AML-193 (cell line): ENCODE results near the gene KCNG2.
"Not testable (repeated sequence)": the region's sequence is repeated elsewhere in the genome, so short reads cannot be mapped to it uniquely, and the experiment has no call there.

Experiments
- DNase-seq, 2 experiments: peaks; one replicate each; lab custom pipeline; 2025; lab: John Stamatoyannopoulos, UW

KCNG2 gene

DNA sequence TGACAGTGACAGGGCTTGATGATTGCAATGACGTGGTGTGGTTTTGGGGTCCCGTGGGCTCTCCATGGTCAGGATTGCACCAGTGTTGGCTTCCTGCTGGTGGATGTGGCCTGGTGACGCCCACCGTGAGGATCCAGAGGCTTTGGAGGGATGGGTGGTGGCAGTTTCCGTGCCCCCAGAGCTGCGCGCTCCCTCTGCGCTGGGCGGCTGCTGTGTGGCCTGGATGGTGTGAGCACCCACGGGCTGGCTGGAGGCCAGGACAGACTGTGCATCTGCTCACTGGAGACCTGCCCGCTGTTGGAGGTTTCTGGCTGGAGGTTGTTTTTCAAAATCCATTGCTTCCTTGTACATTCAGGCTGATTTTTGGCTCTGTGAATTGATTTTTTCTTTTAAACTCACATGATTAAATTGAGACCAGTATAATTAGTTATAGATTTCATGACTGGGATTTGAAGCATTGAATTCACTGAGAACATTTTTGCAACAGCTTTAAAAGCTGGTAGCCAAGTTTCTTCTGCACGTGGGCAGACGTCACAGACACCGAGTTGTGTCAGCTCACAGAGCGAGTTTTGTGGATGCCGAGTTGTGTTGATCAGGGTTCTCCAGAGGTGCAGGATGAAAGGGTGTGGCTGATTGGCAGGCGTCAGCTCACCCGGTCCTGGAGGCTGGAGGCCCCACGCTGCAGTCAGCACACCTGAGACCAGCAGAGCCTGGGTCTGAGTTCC, 72.7 kb downstream of the KCNG2 start:
- DNase-seq = no peak

DNA sequence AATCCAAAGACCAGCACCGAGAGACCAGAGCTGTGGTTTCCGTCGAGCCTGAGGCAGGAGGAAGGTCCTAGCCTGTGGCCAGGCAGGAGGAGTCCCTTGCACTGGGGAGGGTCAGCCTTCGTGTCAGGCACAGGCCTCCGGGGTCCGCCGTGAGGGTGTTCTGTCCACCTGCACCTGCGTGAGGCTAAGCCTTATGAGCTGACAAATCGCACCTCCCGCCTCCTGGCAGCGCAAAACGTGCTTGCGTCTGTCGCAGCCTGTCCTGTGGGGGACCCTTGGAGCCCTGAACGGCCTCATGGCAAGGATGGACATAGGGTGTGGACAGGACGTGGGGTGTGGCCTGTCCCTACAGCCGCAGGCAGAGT, 73.3 kb downstream of the KCNG2 start:
- DNase-seq = no peak

DNA sequence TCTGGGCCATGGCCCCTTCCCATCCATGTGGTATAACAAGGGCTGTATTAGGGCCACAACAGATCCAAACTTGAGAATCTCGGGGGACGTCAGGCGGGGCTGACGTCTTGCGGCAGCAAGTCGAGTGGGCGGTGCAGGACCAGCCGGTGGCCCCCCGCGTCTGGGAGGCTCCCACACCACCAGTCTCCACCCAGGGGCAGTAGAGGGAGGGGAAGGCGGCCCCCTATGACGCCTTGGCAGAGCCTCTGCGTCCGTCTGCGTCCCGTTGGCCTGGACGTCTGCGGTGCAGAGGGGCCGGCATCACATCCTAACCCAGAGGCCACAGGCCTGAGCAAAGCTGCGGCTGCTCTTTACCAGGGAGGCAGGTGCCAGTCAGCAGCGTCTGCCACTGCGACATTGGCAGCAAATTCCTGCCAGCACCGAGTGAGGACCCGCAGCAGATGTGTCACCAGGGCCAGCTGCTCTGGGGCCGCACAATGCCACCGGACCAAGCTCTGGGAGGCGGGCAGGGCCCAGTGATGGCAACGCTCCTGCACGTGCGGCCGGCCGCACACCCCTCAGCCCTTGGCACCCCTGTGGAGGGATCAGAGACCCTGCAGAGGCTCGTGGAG, 73.8 kb downstream of the KCNG2 start:
- DNase-seq = no peak

DNA sequence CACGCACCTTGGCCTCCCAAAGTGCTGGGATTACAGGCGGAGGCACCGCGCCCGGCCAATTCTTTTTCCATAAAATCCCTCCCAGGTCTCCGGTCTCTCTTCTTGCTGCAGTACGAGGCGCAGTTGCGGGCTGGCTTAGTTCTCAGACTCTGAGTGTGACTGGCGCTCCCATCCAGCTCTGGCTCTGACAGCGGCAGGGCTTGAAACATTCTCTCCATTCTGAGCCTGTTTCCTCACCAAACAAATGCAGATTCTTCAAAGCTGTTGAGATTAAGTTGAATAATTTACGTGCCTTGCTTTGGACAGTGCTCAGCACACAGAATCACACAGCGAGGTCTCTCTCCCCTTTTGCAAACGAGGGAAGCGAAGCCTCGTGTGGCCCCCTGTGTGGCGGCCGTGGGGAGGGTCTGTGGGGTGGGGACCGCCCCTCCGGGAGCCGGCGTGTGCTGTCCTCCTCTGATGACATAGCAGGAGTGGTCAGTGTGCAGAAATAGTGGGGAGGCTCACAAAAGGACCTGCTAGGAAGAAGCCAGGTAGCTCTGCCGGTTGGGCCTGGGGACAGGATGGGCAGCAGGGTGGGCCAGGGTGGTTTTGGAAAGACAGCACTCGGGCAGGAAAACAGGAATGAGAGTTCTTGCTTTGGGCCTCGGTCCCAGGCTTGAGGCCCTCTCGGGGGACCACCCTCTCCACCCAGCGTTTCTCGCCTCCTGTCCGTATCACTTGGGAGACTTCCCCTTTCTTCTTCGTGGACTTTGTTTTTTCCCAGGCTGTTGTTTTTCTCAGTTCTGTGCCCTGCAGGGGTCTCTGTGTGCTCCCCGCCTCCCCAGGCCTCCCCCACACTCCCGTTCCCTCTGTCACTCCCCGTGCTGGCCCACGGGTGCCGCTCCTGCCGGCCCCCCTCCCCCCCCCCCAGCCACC, 75.0 kb downstream of the KCNG2 start:
- DNase-seq = no peak

DNA sequence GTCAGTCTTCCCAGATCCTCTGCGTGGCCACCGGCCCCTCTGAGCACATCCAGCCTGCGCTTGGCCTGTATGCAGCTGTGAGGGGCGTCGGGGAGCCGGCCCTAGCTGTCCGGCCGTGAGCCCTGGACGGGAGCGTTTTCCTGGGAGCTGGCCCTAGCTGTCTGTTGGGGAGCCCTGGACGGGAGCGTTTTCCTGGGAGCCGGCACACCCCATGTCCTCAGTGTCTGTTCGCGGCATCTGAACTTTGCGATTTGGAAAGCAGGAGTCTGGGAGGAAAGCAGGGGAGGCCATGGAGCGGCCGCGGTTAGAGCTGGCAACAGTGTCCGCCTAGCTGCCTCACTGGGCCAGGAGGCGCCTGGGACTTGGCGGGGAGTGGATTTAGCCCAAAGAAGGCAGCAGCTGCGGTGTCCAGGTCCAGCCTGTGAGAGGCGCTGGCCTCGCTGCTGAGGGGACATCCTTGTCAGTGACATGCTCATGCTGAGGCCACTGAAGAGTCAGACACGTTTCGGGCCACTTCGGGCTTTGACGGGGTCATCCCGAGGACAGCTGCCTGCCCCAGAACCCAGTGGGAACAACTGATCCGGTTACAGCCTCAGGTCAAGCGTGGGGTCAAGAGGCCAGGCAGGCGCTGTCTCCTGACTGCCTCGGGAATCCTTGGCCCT, 75.8 kb downstream of the KCNG2 start:
- no peak for DNase-seq

DNA sequence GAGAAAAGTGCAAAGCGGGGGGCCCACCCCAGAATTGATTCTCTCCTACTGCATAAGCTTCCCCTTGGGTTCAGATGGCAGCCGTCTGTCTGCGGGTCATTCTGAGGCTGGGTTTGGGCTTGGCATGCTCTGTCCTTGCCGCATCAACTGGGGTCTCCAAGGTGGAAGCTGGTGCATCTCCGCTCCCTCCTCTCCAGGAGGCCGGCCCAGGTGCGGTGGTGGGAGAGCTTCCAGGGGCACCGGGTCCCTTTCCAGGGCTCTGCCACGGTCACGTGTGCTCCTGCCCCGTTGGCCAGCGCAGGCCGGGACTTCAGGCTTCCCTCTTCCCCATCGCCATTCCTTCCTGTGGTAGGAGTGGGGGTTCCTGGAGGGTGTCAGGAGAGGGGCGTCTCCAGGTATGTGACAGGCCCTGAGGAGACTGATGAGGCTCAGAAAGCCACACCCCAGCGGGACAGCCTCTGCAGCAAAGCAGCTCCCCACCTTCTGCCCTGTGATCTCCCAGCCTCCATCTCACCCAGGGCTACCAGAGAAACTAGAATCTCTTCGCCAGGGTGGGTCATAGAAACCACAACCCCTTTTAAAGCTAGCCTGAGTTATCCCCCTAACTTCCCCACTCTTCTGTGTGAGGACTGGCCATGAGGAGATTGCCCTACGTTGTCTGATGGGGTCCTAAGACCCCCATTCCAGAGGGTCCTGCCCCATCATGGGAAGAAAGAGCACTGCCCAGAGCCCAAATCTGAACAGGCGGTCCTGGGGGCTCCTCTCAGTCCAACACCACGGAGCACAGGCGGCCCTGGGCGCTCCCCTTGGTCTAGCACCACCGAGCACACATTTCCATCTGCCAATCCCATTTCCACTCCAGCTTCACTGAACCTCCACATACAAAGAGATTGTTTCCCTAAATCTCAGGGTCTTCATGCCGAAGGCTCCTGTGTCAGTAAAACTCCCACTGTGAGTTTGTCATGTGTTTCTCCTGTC, 77.1 kb downstream of the KCNG2 start:
- no peak for DNase-seq

DNA sequence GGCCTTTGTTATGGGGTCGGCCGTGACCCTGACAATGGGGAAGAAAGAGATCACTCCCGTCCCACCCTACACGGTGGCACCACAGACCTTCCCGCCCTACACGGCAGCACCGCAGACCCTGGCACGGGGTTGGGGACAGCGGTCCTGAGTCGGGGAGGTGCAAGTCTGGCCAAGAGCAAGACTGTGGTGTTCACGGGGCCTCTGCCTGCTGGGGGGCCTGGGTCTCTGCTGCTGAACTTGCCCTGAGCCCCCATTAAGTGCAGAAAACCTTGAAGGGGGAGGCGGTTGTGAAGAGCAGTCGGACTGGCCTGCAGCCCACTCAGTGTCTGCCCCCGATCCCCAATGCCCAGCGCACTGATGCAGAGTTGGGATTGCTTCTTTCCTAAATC, 77.8 kb downstream of the KCNG2 start:
- DNase-seq = no peak

DNA sequence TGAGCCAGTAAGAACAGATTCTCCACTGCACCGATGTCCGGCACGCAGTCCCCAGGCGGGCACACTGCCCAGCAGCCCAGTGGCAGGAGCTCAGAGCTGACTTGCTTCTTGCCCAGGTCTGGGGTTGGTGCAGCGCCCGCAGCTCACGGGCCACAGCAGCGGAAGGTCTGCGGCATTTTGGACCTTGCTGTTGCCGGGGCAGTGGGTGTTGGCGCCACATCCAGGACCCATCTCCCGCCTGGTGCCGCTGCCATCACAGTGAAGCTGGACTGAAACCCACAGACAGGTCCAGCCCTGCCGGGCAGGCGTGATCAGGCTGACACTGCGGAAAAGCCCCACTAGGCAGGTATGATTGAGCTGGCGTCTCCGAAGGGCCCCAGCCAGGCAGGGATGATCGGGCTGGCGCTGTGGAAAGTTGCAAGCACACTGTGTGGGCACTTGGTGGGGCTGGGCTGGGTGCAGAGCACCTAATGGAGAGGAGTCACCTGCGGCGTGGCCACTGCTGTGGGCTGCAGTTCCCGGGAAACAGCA, 78.3 kb downstream of the KCNG2 start:
- no peak for DNase-seq

DNA sequence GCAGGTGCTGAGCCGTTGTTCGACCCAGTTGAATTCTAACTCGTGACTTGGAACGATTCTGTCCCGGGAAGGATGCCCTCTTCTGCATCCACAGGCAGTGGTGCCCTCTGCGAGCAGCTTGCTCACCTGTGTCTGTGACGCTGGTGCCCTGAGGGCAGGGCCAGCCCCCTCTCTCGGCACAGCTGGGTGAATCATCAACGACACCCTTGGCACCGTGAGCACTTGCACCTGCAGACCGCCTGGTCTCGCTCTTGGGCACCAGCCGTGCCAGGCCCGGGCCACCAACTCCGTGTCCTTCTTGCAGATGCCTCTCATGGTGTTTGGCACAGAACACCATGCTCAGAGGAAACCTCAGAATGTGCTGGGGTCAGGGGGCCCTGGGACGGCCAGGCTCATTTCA, 78.8 kb downstream of the KCNG2 start:
- no peak for DNase-seq

DNA sequence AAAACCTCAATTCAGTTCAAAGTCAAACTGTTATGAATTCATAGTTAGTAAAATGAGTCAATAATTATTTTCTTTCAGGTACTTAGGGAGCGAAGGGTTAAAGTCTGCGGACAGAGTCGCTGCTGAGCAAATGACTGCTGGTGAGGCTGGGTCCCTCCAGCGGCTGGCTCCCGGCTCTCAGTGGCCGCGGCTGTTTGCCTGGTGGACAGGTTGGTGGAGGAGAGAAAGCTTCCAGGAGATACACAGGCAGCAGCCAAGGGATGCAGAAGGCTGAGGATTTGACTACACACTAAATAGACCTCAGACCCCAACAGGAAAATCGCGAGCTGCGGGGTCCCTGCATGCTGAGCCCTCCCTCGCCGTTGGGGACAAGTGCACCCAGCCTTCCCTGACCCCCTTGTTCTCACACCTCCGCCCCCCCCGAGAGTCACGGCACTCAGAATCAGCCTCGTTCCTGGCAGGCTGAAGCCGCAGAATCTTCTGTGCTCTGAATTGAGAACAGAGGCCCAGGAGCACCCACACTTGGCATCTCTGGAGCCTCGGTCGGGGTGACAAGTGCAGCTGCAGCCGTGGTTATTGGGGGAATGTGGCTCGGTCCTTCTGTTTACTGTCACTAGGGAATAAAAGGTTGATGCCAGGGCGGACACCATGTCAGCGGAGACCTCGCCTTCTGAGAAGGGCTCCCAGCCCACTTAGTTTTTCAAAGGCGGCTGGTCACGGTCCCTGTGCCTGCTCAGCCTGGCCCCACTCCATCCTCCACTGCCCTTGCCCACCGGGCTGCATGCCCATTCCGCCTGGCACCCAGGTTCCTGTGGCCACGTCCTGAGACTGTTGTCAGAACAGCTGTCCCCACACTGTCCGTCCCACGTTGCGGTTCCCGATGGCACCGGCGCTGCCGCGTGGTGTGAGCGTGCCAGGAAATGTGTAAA, 79.7 kb downstream of the KCNG2 start:
- DNase-seq = no peak

DNA sequence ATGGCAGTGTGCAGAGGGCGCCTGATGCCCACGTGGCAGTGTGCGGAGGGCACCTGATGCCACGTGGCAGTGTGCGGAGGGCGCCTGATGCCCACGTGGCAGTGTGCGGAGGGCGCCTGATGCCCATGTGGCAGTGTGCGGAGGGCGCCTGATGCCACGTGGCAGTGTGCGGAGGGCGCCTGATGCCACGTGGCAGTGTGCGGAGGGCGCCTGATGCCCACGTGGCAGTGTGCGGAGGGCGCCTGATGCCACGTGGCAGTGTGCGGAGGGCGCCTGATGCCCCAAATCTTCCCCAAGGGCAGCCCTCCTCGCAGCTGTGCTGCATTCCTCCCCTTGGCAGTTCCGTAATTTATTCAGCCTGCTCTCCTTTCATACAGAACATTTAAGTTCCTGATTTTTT, 80.5 kb downstream of the KCNG2 start:
- DNase-seq = not testable (repeated sequence)

DNA sequence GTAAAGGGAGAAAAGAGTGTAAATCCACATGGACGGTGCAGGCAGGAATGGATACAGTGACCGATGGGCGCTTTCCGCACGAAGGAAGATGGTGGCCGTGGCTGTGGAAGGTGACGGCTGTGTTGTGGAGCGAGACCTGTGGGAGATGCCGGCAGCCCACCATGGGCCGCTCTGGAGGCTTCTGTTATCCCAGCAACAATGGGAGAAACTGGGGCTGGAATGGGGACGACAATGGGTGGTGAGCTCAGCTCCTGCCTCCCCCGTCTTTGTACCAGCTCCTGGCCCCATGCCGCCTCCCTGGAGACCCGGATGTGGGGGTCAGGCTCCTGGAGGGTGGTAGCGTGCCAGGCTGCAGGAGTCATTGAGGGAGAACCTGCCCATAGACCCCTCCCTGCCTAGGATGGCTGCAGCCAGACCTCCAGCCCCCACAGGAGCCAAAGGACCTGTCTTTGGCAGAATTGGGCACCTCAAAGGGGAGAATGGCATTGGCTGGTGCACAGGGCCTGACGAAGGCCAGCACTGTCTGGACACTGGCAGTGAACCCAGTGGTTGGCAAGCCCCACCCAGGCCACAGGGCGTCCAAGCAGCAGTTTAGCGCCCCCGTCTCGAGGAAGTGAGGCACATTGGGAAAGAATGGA, 81.1 kb downstream of the KCNG2 start:
- DNase-seq = no peak

DNA sequence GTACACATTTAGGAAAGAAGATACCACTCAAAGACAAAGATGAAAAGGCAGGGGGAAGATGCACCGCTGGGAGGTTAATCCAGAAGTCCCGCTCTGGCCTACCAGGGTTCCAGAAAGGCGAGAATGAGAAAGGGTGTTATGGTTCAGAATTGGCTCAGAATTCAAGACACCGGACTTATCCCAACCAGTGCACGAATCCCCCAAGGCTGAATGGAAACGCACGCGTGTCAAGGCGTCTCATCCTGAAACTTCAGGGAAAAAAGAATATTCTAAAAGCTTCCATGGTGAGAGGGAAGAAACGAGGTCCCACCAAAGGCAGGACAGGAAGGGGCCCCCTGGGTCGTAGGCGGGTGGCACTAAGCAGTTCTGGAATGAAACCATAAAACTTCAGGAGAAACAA, 81.8 kb downstream of the KCNG2 start:
- no peak for DNase-seq

DNA sequence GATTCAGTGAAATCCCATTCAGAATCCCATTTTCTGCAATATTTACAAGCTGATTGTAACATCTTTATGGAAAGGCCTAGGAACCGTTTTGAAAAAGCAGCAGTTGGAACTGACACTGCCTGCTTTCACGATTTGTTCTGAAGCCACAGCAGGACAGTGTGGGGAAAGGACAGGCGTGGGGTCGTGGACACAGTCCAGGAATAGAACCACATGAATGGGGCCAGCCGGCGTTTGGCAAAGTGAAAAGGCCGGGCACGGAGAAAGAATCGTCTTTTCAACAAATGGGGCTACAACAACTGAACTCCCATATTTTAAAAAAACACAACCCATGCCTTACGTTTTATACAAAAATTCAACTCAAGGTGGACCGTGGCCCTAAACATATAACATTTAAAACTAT, 84.0 kb downstream of the KCNG2 start:
- DNase-seq = no peak

DNA sequence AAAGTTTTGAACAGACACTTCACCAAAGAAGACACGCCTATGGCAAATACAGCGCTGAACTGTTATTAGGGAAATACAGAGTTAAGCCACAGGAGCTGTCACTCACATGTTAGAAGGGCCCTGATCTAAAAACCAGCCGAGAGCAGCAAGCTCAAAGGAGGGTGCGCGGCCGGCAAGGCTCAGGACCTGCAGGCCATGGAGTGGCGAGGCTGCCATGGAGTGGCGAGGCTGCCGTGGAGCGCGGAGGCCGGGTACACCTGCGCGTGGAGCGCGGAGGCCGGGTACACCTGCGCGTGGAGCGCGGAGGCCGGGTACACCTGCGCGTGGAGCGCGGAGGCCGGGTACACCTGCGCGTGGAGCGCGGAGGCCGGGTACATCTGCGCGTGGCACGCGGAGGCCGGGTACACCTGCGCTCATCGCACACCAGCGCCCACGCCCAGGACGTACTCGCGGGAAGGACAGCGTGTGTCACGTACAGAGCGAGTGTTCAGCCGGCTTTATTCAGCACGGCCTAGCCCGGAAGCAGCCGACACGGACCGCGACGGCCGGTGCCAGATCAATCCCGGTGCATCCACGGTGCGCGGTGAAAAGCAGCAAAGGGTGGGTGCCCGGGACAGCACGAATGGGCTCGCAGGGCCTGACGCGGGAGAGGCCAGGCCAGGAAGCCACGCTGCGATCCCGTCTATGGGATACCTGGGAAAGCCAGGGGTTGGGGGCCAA, 84.9 kb downstream of the KCNG2 start:
- DNase-seq = no peak

DNA sequence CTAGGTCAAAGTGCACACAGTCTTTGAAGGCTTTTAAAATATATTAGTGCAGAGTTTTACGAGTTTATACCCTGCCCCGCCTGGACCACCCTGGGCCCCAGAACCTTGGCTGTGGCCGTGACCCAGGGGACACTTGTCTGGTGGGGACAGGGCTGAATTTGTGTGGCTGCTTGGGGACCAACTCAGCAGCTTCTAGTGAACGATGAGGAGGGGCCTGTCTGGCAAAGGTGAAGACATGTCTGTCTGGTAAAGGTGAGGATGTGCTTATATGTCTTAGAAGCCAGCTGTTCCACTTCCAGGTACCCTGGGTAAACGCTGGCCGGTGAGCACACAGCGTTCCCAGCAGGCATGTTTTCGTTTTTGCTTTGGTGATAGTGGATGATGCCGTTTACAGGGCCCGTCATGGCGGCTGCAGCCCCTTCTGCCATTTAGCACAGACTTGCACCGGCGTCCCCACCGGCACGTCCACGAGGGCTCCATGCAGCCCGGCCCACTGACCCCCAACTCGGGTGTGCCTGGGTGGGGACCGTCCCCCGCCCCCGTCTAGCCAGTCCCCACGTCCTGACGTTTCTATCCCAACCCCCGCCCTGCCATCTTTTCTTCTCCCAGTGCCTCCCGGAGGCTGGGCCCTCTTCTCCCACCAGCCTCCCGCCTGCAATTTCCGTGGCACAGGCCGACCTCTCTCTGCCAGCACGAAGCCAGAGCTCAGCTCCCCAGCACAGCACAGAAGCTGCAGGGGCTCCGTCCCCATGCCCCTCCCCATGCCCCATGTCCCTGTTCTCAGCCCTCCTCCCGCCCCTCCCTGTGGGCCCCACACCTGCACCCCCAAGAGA, 85.9 kb downstream of the KCNG2 start:
- DNase-seq = no peak

DNA sequence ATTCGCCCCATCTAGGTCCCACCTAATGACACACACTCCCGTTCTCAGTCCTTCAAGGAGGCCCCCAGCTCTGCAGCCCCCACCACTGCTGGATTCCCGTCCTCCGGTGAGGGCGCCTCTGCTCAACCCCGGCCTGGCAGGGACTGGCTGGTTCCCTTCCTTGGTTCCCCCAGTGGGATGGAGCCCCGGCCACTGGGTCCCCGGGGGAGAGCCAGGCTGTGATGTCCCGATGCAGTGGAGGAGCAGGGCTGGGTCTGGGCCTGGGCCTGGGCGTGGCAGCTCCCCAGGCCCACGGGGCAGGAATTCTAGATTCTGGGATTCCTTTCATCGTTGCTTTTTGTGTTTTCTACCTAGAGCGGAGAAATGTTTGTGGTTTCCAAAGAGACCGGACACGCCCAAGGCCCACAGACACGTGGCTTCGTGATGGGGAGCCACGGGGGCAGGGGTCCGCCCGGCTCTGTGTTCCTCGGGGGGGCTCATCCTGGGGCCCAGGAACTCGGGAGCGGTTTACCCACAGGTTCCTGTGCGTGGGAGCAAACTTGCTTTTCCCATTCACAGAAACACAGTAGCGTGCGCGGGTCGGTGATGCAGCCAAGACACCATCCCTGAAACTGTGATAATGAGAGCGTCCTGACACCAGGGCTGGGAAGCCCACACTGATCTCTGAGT, 86.7 kb downstream of the KCNG2 start:
- no peak for DNase-seq
